ENCODE measurements around the gene OGA.

OGA gene

DNA sequence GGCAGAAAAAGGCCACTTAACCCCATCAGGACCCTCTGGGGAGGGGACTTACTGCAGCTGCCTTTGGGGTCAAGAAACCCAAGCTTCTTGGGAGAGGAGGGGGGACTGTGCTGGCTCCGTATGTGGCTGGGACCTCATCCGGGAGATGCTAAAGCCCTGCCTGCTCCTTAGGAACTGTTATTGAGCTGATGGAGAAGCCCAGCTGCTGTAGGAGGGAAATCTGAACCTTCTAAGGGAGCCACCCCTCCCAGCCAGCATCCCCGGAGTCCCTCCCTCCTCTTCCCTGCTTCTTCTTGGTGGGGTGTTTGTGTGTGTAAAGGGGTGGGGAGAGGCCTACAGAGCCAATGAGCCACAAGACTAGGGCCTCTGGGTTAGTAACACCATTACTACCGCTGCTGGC, 17.1 kb upstream of the OGA start:
- no peak for DNase-seq

DNA sequence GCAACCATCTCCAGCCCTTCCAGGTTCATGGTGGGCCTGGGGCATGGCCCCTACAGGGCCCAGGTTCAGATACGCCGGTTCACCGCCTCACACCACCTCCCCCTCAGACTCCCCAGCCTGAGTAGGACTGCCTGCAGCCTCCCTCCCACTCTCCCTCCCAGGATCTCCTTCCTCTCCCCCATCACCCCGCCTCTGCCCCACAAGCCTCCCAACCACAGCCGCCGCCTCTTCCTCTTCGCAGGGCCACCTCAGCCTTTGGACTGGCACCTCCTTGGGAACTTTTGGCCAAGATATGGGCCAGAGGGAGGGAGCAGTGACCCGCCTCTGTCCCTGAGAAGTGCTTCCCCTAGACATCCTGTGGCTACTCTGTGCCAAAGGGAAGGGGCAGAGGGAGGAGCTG, 16.1 kb upstream of the OGA start:
- DNase-seq = no peak

DNA sequence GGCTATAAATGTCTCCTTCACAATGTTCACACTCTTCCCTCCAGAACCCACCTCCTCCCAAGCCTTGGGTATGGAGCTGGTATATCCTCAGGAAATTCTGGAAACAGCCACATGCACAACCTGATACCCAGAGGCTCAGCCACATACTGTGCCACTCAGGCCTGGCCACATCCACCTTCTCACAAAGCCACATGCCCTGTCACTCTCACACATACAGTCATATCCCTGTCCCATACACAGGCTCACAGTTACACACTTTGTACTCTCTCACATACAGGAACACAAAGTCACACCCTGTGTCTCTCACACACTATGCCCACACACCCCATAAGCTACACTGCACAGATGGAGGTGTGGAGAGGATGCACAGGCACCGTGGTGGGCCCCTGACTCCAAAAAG, 15.2 kb upstream of the OGA start:
- no peak for DNase-seq

DNA sequence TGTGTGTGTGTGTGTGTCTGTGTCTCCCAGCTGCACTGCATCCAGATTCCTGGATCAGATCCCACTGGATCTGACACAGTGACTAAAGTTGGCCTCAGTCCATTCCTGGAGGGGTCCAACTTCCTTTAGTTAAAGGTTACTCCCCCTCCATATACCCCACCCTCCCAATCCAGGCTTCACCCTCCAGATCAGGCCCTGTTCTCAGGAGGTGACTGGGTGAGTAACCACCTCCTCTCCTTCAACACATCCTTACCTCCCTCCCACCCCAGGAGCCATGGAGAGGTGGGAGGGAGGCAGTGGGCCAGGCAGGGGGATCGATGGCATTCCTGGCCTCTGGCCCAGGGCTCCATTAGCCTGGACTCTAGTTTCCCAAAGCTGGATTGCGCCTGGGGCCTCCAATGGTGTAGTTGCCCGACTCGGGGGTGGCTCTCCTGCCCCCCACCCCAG, 14.1 kb upstream of the OGA start:
- no peak for DNase-seq

DNA sequence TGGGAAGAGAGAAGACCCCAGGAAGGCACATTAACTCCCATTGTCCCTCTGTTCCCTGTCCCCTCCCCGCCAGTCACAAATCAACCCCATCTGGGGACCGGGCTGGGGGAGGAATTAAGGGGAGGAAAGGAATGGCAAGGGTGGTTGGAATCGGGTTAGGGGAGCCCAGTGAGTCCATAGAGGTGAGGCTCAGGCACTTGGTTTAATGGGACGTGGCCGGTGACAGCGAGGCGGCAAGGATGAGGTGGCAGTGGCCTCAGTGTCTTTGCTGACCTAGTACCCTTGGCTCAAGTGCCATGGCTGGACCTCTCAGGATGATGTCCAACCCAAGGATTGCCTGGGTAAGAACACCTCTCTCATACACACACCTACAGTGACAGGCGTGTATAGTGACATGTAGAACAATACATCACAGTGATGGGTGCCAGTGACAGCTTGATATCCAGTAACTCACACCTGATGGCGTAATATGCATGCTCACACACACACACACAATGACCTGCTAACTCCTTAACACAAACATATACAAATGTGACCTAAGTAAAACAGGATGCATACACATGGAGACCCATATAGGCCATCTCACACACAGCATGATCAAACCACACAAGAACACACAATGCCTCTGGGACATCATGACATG, 13.0 kb upstream of the OGA start:
- DNase-seq = no peak

DNA sequence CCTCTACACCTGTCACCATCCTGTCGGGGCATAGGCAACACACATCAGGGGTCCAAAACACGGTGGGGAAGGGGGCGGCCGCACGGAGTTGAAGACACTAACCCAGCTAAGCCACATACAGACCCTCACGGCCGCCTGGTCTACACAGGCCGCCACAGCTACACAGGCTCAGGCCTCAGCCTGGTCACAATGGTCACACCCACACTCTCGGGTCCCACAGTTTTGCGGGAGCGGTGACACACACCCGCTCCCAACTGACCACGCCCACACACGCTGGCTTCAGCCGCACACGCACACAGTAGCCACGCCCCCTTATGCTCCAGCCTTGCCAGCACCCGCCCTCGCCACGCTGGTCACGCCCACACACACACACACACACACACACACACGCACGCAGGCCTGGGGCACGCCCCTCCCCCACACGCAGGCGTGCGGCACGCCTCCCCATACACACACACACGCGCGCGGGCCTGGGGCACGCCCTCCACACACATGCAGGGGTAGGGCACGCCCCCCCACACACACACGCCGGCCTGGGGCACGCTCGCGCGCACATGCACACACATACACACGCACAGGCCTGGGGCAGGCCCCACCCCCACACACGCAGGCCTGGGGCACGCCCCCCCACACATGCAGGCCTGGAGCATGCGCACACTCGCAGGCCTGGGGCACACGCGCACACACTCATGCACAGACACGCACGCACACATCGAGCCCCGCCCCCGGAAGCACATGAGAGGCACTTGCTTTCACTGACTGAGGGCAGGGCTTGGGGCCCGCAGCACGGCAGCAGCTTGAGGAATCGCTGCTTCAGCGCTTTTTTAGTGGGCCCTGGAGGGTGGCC, 12.3 kb upstream of the OGA start:
- DNase-seq = peak; percentile 91

DNA sequence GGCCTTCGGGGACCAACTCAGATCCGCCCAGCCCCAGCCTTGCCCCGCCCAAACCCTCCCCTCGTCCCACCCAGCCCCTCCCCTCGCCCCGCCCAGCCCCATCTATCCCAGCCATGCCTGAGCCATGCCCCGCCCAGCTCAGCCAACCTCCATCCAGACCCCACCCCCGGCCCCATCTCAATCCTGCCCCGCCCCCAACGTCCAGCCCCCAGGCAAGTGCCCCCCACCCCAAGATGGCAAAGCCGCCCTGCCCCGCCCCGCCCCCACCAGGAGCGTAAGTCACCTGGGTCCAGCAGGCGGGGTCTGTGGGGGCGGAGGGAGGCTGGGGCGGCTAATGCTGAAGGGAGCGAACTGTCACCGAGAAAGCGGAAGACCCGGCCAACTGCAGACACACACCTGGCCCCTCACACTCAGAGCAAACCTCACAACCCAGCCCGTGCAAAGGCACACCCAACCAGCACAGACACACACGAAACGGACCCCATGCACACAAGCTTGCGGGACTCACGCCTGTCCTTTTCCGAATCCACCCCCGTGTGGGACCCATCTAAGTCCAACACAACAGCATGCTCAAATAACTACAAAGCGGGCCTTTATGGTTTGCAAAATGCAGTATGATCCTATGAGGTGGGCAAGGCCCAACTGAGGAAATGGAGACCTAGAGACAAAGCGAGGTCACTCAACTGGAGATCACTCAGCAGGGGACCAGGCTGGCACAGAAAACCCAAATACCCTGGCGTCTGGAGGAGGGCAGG, 11.5 kb upstream of the OGA start:
- peak; percentile 50 for DNase-seq

DNA sequence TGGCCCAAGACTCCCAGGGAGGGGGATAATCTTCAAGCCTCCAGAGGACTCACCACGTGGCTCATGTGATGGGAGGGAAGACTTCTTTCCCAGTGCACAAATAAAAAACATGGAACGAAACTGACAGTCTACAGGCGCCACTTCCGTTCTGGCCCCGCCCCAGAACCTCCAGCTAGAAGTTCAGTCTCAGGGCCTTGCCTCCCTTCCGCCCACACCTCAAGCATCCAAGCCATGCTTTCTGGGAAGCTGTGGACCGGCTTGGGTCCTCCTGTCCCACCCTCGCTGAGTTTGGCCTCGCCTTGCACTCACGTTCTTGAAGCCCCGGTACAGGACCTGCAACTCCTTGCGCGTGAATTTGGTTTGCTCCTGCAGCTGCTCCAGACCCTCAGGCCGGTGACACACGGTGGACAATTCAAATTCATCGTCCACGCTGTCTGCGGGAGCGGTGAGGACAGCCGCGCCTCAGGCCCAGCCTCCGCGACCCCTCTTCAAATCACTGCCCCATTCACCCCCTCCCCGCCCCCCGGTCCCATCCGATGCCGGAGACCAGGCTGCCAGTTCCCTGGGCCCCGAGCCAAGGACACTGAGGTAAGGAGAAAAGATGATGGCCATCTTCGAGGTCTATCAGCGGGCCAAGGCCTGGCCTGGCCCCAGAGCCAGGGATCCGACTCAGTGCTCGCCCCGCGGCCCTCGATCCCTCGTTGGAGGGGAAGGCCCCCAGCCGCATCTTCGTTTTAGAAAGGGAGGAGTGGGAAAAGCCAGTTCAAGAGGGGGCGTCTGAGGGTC, 10.7 kb upstream of the OGA start:
- DNase-seq = no peak

DNA sequence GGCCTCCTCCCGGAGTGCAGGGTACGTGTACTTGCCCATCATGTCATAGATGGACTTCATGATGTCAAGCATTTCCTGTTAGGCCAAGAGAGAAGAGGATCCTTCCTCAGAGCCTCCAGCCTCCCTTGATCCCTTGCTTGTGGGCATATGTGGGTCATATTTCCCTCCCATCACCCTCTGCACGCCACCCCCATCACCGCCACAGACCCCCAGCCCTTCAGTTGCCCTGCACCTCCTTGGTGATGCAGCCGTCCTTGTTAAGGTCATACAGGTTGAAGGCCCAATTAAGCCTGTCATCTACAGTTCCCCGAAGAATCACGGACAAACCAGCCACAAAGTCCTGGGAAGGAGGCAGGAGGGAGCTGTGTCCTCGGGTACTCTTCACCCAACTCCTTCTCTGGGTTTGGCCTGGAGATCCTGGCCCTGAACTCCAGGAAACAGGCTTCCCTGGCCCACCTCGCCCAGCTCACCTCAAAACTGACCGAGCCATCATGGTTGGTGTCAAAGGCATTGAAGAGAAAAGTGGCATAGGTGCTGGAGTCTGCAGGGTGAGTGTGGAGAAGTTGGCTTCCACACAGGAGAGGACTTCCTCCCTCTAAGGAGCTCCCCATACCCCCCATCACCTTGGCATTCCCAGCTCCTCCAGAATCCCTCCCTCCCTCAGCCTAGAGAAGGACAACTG, 9.8 kb upstream of the OGA start:
- no peak for DNase-seq

DNA sequence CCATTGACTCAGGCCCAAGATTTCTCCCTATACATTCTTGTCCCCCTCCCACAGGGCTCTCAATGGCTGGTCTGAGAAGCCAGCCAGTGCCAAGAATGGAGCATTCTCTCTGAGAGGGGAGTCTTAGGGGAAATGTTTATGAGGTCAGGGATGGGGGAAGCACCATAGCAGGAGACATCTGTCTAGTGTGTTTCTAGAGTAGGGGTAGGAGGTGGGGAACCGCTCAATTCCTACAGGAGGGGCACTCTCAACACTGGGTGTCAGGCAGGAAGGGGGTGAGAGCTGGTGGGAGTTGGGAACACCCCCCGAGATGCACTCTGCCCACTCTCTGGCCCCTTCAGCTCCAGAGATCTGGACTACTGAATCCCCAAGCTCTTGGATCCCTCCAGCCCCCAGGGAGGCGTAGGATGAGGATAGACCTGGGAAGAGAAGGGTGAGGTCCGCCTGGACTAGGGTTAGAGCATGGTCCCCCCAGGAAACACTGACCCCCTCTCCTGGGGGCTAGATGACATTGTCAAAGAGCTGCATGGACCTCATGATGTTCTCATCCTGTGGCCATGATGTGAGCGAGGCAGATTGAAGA, 8.7 kb upstream of the OGA start:
- no peak for DNase-seq

DNA sequence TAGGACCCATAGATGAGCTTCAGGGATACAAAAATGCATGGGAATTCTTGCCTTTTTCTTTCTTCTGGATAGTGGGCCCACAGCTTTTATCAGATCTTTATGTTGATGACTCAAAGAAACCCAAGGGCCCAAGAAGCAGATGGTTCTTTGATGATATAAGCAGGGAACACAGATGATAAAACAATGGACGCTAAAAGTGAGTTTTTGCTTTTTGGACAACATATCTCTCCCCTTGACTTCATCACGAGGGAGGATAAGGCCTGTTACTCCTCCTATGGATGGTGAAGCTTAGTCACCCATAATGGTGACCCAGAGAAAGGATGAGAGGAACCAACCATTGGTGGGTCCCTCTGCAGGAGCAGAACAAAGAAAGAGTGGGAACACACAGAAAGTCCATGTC, 6.5 kb upstream of the OGA start:
- no peak for DNase-seq

DNA sequence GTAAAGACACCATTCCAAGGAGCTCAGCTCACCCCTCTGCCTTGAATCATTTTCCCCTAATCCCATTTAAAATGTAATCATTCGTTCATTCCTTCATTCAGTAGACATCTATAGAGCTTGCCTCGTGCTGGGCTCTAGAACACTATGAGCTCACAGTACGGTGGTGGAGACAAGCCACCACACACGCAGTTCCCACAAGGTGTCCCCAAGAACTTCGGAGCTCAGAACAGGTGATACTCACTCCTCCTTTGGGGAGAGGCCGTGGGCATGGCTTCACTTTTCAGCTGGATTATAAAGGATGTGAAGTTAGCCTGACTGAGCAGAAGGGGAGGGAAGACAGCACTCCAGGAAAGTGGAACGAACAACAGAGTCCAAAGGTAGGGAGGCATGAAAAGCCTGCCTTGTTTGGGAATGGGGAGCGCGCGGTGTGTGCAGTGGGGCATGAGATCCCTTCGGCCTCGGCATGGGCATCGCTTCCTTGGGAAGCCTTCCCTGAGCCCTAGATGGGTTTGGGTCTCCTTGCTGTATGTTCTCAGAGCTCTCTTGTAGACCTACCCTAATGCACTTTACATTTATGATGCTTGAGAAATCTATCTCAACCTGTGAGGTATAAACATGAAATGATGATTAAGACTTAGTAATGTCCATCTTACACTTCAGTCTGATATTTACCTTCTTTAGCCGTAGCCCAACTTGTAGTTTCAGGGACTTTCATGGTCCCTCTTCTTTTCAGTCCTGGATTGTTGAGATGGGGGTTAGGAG, 809 bp upstream of the OGA start:
- DNase-seq = no peak

DNA sequence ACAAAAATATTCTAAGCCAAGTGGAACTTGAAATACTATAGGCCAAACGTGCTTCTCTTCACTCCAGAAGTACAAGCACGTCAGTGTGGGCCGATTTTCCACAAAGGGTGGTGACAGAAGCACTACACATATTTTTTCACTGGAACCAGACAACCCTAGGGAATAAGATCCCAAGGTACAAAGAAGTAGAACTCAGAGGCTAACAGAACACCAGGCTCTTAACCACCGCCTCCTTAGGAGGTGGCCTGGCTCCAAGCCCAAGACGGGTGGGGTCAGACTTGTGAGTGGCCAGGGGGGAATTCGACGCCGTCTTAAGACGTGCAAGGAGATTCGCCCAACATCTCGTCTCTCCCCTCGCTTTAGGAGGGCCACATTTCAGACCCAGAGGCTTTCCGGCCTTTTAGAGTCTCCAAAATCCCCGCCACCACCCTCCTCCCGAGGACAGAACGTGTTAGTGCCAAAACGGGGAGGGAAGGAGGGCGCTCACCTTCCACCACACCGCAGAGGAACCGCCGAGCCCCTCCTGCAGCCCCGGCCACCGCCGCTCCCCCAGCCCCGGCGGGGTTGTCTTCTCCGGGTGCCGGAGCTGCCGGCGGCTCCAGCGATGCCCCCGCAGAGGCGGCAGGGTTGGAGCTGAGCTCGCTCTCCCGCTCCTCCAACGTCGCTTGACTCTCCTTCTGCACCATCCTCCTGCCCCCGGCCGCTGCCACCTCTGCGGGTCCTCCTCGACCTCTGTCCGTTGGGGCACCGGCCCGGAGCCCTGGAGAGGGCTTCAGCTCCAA, 716 bp downstream of the OGA start:
- DNase-seq = peak; percentile 23

DNA sequence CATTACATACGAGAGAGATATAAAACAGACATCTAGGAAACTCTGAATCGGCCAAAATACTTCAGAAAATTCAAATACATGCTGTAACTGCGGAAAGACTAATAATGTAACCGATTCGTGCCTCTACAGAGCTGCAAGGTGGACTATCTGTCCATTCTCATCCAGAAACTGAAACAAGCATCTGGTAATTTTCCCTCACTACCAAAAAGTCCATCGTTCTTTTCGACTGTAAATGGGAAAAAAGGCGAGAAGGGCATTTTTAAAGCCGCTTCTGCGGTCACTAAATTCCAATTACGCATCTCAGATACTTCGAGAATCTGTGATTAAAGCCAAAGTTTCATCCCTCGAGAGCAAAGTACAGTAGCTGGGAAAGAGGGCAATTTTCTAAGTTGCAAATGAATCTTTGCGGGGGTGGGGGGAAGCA, 1.3 kb downstream of the OGA start:
- DNase-seq = no peak

DNA sequence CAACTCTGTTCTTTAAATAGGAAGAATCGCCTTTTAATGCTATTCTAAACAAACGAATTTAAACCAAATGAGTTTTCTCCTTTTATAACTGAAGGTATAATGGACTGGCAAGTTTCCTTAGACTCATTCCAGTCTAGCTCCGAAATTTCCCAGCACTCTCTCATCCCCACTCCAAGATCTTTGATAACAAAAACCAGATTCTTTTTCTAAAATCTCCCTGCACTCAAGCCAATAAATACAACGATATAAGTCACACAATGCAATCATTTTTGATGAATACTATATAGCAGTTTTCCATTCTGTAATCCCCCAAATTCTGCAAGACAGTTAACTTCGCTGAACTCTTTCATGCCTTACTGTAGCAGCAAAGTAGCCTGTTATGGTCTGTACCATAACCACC, 1.9 kb downstream of the OGA start:
- DNase-seq = no peak

DNA sequence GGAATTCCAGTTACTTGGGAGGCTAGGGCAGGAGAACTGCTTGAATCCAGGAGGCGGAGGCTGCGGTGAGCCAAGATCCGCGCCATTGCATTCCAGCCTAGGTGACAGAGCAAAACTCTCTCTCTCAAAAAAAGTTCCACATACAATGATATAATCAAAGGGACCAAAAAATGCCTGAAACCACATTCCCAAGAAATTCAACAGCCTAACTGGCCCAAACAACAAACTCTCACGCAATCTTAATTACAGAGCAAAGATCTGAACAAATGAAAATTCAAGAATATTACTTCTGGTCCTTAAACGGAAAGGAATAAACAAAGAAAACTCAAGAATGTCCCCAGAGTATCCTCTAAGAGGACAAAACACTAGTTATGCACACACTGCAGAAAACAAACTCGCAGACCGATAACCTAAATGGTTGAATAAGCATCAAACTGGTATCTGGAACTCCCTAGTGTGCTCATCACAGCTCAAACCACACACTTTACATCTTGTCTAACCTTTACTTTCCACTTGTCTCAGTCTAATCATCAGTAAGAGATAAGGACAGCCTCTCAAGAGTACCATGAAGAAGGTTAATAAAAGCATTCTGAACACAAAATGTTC, 3.7 kb downstream of the OGA start:
- DNase-seq = no peak

DNA sequence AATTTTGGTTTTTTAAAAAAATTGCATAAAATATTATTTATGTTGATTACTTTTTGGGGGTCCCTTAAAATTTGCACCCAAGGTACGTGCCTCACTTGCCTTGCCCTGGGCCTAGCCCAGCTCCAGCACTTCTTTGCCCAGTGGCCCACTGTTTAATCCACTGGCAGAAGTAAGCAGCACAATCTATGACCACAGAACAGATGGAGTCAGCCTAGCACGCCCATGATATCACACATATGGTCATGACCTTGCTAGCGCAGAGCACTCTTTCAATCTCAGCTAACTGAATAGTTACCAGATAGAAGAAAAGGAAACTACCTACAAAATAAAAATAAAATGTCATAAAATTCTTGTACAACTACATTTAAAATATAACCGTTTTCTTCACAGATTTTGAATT, 5.6 kb downstream of the OGA start:
- DNase-seq = no peak

DNA sequence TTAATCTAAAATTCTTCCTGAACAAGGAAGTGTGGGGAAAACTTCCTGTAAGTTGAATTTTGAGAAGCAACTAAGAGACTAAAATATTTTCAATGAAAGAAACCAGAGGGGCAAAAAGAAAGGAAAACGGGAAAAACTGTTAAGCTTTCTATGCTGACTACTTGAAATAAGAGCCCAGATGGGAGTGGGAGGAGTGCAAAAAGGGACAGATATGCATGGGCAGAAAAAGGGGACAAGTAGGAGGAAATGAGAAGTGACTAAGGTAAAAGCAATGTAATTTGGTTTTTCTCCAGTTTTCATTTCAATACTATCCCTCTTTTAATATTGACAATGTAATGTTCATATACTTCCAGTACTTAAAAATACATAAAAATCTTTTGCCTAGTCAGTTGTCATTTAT, 11.1 kb downstream of the OGA start:
- no peak for DNase-seq

DNA sequence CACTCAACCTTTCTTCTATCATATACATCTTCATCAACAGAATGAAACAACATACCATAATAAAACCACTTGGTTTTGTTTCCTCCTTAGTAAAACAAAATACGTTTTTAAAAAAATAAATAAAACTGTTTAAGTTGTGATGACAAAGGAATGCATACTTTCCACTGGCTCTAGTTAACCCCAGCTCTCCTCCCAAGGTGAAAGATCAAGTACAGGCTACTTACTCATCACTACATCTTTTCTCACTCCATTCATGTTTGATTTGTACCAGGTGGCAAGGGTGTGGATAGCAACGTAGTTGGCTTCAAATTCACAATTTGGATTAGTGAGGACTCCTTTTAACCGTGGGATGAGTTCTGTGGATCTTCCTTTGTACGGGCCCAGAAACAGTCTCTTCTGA, 14.7 kb downstream of the OGA start:
- DNase-seq = no peak
